Inferior parietal cortex (tissue), 1 donor: ENCODE measurements around the gene ATOH8.

ENCODE experiments used
- DNase-seq: peaks from one replicate; pipeline ENCODE4 v3.0.0-alpha.2; 2016; ENCODE audit errors: extremely low spot score

Gene ATOH8

GRCh38 chr2:85718885-85719492, 34.8 kb upstream of the ATOH8 start:
- no peak for DNase-seq

GRCh38 chr2:85719609-85720240, 34.1 kb upstream of the ATOH8 start:
- no peak for DNase-seq

- no peak for DNase-seq
Observed at GRCh38 chr2:85720533-85720932, 33.3 kb upstream of the ATOH8 start.

- DNase-seq: no peak
Observed at GRCh38 chr2:85721641-85722040, 32.1 kb upstream of the ATOH8 start.

- no peak for DNase-seq
Observed at GRCh38 chr2:85722519-85722918, 31.3 kb upstream of the ATOH8 start.

GRCh38 chr2:85723707-85724360, 30.0 kb upstream of the ATOH8 start:
- DNase-seq: no peak

GRCh38 chr2:85724731-85725181, 29.0 kb upstream of the ATOH8 start:
- no peak for DNase-seq

GRCh38 chr2:85725451-85725850, 28.3 kb upstream of the ATOH8 start:
- DNase-seq: no peak

GRCh38 chr2:85727798-85728197, 26.0 kb upstream of the ATOH8 start:
- DNase-seq: no peak

- DNase-seq: no peak
Observed at GRCh38 chr2:85728342-85728741, 25.4 kb upstream of the ATOH8 start.

- peak; percentile 86 for DNase-seq
Observed at GRCh38 chr2:85728883-85729824, 24.6 kb upstream of the ATOH8 start.

GRCh38 chr2:85729825-85730510, 23.8 kb upstream of the ATOH8 start:
- no peak for DNase-seq

- DNase-seq: no peak
Observed at GRCh38 chr2:85730686-85731230, 23.0 kb upstream of the ATOH8 start.

- DNase-seq: no peak
Observed at GRCh38 chr2:85731606-85732005, 22.2 kb upstream of the ATOH8 start.

GRCh38 chr2:85732467-85733120, 21.2 kb upstream of the ATOH8 start:
- no peak for DNase-seq

GRCh38 chr2:85733121-85733960, 20.4 kb upstream of the ATOH8 start:
- DNase-seq: no peak

GRCh38 chr2:85734015-85734414, 19.8 kb upstream of the ATOH8 start:
- no peak for DNase-seq

GRCh38 chr2:85734942-85735608, 18.7 kb upstream of the ATOH8 start:
- no peak for DNase-seq

GRCh38 chr2:85735691-85736090, 18.1 kb upstream of the ATOH8 start:
- DNase-seq: no peak
